A673 (cell line): Measurements from ENCODE around the gene BRAT1. TPM values are rescaled to one million over a fixed set of nuclear protein-coding genes. Genes with fewer than 3 reads are reported as not detected.

Source experiments
- BruUV-seq: library from RNA; stranded (reverse); fragments of 400-500 nt; replicated peaks from 2 replicates; lab custom pipeline; 2021; lab: Mats Ljungman, UMichigan
- CTCF ChIA-PET: fragments of 300-600 bp; sonication (Branson Sonifier 250); formaldehyde crosslinking; loops from one replicate; lab custom pipeline; 2022; ENCODE audit warnings: antibody characterized with exemption; lab: Charles Lee
- POLR2A ChIA-PET: fragments of 300-600 bp; sonication (Branson Sonifier 250); formaldehyde crosslinking; loops from one replicate; lab custom pipeline; 2022; ENCODE audit warnings: antibody characterized with exemption; ENCODE audit not compliant: low non-redundant PET; lab: Charles Lee
- DNase-seq: peaks from one replicate; pipeline ENCODE4 v3.0.0-alpha.2; 2015; ENCODE audit warnings: low spot score
- H3K27ac ChIP-seq: fragments of 200-600 bp; sonication (generic); 2 replicates; pipeline ENCODE4 v1.5.1; 2016; ENCODE audit warnings: mixed run types, low read depth, mild to moderate bottlenecking, mixed read lengths, antibody characterized with exemption, low read length; ENCODE audit not compliant: poor library complexity, severe bottlenecking
- H3K27me3 ChIP-seq: fragments of 200-600 bp; sonication (generic); replicated peaks from 2 replicates; pipeline ENCODE4 v1.6.1; 2017; ENCODE audit warnings: mixed run types, low read depth, mild to moderate bottlenecking, mixed read lengths, antibody characterized with exemption, low read length; ENCODE audit not compliant: insufficient read depth, poor library complexity
- H3K36me3 ChIP-seq: fragments of 200-600 bp; sonication (generic); 2 replicates; pipeline ENCODE4 v1.6.1; 2016; ENCODE audit warnings: mixed run types, mild to moderate bottlenecking, mixed read lengths, antibody characterized with exemption, low read length; ENCODE audit not compliant: insufficient read depth, poor library complexity, severe bottlenecking
- H3K4me1 ChIP-seq: fragments of 200-600 bp; sonication (generic); 2 replicates; pipeline ENCODE4 v1.6.1; 2017; ENCODE audit warnings: mixed run types, mild to moderate bottlenecking, mixed read lengths, antibody characterized with exemption, low read length; ENCODE audit not compliant: insufficient read depth, poor library complexity, severe bottlenecking
- H3K4me3 ChIP-seq: fragments of 200-600 bp; sonication (generic); 2 replicates; pipeline ENCODE4 v1.5.1; 2016; ENCODE audit warnings: low read depth, mixed run types, mild to moderate bottlenecking, mixed read lengths, low read length; ENCODE audit not compliant: poor library complexity, severe bottlenecking
- H3K9me3 ChIP-seq: fragments of 200-600 bp; sonication (generic); 2 replicates; pipeline ENCODE4 v1.6.1; 2016; ENCODE audit warnings: mixed run types, low read depth, mild to moderate bottlenecking, mixed read lengths, antibody characterized with exemption, low read length; ENCODE audit not compliant: poor library complexity, severe bottlenecking
- CTCF ChIP-seq: fragments of 300-800, 200-600 bp; sonication (generic); conservative IDR thresholded peaks from 2 replicates; pipeline ENCODE4 v1.5.1; 2017; ENCODE audit warnings: low read depth, mild to moderate bottlenecking, antibody characterized with exemption, low read length, moderate library complexity, mixed read lengths
- EZH2 ChIP-seq: fragments of 200-600 bp; sonication (generic); IDR thresholded peaks from 2 replicates; pipeline ENCODE4 v1.6.1; 2017; ENCODE audit warnings: borderline replicate concordance, low read depth, mild to moderate bottlenecking, mixed read lengths, antibody characterized with exemption, low read length; ENCODE audit not compliant: poor library complexity, severe bottlenecking
- intact Hi-C: fragments of 100-400 bp; cut with micrococcal nuclease; formaldehyde crosslinking; loops from one replicate; pipeline ENCODE4 v1.10.0; 2022; ENCODE audit not compliant: unreplicated experiment
- total RNA-seq: library from RNA; stranded (reverse); gene quantifications from 2 replicates; pipeline ENCODE4 v1.2.3, GENCODE V29; 2021

BRAT1 gene
- total RNA-seq, 1 experiment from 2014 or later = 47.9 TPM

GRCh38 chr7:2601065-2601464 lies 45.7 kb upstream of the BRAT1 start:
- no TSS peak for BruUV-seq
- intact Hi-C loops = no loop called here
- ChIA-PET CTCF (interaction anchor here (0.6 kb wide), 1 partner anchor 13 kb away, joined by 3 read pairs; no protein-coding TSS in a partner anchor), POLR2A (no interaction called here)
- Histone ChIP-seq H3K27ac (no peak overlapping the region), H3K27me3 (no peaks in the 10 kb centered on the region), H3K9me3 (no peaks in the 10 kb centered on the region), H3K4me1 (no peaks in the 10 kb centered on the region), H3K36me3 (peaks cover 22% of the 10 kb centered on the region), H3K4me3 (no peak overlapping the region)
- TF ChIP-seq CTCF (no peak), EZH2 (no peak)
- no peak for DNase-seq

GRCh38 chr7:2598154-2598823 lies 43.0 kb upstream of the BRAT1 start:
- no peak for DNase-seq
- TF ChIP-seq CTCF (no peak), EZH2 (no peak)
- no TSS peak for BruUV-seq
- no peaks in the 10 kb centered on the region for H3K4me1 ChIP-seq
- H3K4me3 ChIP-seq = no peak overlapping the region
- ChIA-PET CTCF (no interaction called here), POLR2A (no interaction called here)
- H3K27ac ChIP-seq = no peak overlapping the region
- intact Hi-C loops = no loop called here
- H3K27me3 ChIP-seq = no peaks in the 10 kb centered on the region
- H3K9me3 ChIP-seq = no peaks in the 10 kb centered on the region
- H3K36me3 ChIP-seq = peaks cover 28% of the 10 kb centered on the region

GRCh38 chr7:2597273-2597640 lies 41.9 kb upstream of the BRAT1 start:
- POLR2A ChIA-PET = no interaction called here
- no peaks in the 10 kb centered on the region for H3K4me1 ChIP-seq
- H3K27me3 ChIP-seq = no peaks in the 10 kb centered on the region
- intact Hi-C loops = no loop called here
- H3K36me3 ChIP-seq = peaks cover 38% of the 10 kb centered on the region
- no TSS peak for BruUV-seq
- CTCF ChIA-PET = no interaction called here
- no peak overlapping the region for H3K4me3 ChIP-seq
- TF ChIP-seq CTCF (no peak), EZH2 (no peak)
- no peak overlapping the region for H3K27ac ChIP-seq
- no peak for DNase-seq
- no peaks in the 10 kb centered on the region for H3K9me3 ChIP-seq
